Neural progenitor cell (in vitro differentiated cells): Measurements from ENCODE around the gene CENPL.

ENCODE experiments used
- CTCF ChIP-seq: fragments of 200-600 bp; sonication (generic); IDR thresholded peaks from 2 replicates; pipeline ENCODE4 v1.5.1; 2017; ENCODE audit warnings: antibody characterized with exemption, mild to moderate bottlenecking
- EZH2 ChIP-seq: fragments of 200-600 bp; sonication (generic); IDR thresholded peaks from 2 replicates; pipeline ENCODE4 v1.6.1; 2017; ENCODE audit warnings: antibody characterized with exemption, mild to moderate bottlenecking, moderate library complexity

DNA sequence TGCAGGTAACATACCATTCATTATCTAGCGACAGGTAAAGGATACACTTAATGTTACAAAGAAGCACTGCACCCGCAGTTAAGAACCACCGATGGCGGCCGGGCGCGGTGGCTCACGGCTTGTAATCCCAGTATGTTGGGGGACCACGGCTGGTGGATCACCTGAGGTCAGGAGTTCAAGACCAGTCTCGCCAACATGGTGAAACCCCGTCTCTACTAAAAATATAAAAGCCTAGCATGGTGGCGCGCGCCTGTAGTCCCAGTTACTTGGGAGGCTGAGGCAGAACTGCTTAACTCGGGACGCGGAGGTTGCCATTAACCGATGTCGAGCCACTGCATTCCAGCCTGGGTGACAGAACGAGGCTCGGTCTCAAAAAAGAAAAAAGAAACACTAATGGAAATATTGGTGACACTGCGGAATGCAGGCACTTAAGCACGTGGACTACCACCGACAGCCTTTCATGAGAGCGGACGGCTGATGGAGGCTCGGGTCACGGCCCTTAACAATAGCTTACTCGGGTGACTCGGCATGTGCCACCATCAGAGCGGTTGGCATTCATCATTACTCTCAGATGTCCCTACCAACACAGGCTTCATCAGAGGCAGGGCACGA lies 42.6 kb upstream of the CENPL start:
- no peak for TF ChIP-seq CTCF
- no peak for TF ChIP-seq EZH2
